Endodermal cell (in vitro differentiated cells): Measurements from ENCODE around the gene CD99. TPM values are rescaled to one million over a fixed set of nuclear protein-coding genes. Genes with fewer than 3 reads are reported as not detected.

Experiments used
- DNase-seq: peaks from one replicate; pipeline ENCODE4 v3.0.0-alpha.2; 2017
- H3K27ac ChIP-seq: 2 replicates; pipeline ENCODE4 v1.5.1; 2013; ENCODE audit warnings: mild to moderate bottlenecking, low read depth, low read length, moderate library complexity
- H3K27me3 ChIP-seq: 2 replicates; pipeline ENCODE4 v1.6.1; 2013; ENCODE audit warnings: mild to moderate bottlenecking, low read length, moderate library complexity; ENCODE audit not compliant: insufficient read depth, control insufficient read depth, poor library complexity, severe bottlenecking
- H3K36me3 ChIP-seq: 2 replicates; pipeline ENCODE4 v1.7.0; 2013; ENCODE audit warnings: mild to moderate bottlenecking, low read length, moderate library complexity; ENCODE audit not compliant: control insufficient read depth, insufficient read depth
- H3K4me1 ChIP-seq: one replicate; pipeline ENCODE4 v1.7.0; 2013; ENCODE audit warnings: low read length; ENCODE audit not compliant: control insufficient read depth, insufficient read depth
- H3K4me3 ChIP-seq: 2 replicates; pipeline ENCODE4 v1.5.1; 2013; ENCODE audit warnings: mild to moderate bottlenecking, low read length, moderate library complexity
- H3K9ac ChIP-seq: 2 replicates; pipeline ENCODE4 v1.6.1; 2013; ENCODE audit warnings: mild to moderate bottlenecking, low read length, moderate library complexity; ENCODE audit not compliant: poor library complexity, severe bottlenecking; ENCODE audit errors: extremely low read depth
- H3K9me3 ChIP-seq: 2 replicates; pipeline ENCODE4 v1.6.1; 2013; ENCODE audit warnings: mild to moderate bottlenecking, low read length, moderate library complexity; ENCODE audit not compliant: control insufficient read depth
- H3K27ac Mint-ChIP-seq: 2 replicates; pipeline ENCODE4 v1.8.0; 2020; ENCODE audit warnings: mixed read lengths
- H3K27me3 Mint-ChIP-seq: 2 replicates; pipeline ENCODE4 v1.8.0; 2021; ENCODE audit warnings: mild to moderate bottlenecking, mixed read lengths; ENCODE audit not compliant: insufficient read depth
- H3K36me3 Mint-ChIP-seq: 2 replicates; pipeline ENCODE4 v1.8.0; 2020; ENCODE audit warnings: low read depth, mixed read lengths
- H3K4me1 Mint-ChIP-seq: 2 replicates; pipeline ENCODE4 v1.8.0; 2020; ENCODE audit warnings: mixed read lengths
- H3K4me3 Mint-ChIP-seq: 2 replicates; pipeline ENCODE4 v1.8.0; 2020; ENCODE audit warnings: mild to moderate bottlenecking, moderate library complexity, mixed read lengths
- H3K9me3 Mint-ChIP-seq: 2 replicates; pipeline ENCODE4 v1.8.0; 2020; ENCODE audit warnings: mild to moderate bottlenecking, mixed read lengths
- WGBS, 2 experiments: methylation state at CpG; one replicate each; pipeline versions ENCODE4 v1.1.5 to v1.1.7; 2013; ENCODE audit warnings: missing lambda C conversion rate in 2 of 2, mixed read lengths in 1 of 2; ENCODE audit not compliant: insufficient coverage in 1 of 2, insufficient read length in 1 of 2; 5-methylcytosine and 5-hydroxymethylcytosine counted together
- total RNA-seq, 2 donors: library from RNA; stranded (reverse); fragmentation: NEBNext Ultra II Directional in 1 of 2; extraction: Animal tissue kit (Norgen Biotek cat#: 25700) in 1 of 2; gene quantifications; 2 replicates in 1 of 2; 3 replicates in 1 of 2; pipeline ENCODE4 v1.2.1, GENCODE V29; 2021
- TF ChIP-seq, protein P1 (sequence below): fragments of 200-600 bp; sonication (generic); conservative IDR thresholded peaks from 2 replicates; pipeline ENCODE4 v1.5.0; 2021; ENCODE audit warnings: antibody characterized with exemption, mild to moderate bottlenecking

The CD99 gene
- total RNA-seq, 2 donors from 2014 or later, result 314 to 397 TPM

DNA sequence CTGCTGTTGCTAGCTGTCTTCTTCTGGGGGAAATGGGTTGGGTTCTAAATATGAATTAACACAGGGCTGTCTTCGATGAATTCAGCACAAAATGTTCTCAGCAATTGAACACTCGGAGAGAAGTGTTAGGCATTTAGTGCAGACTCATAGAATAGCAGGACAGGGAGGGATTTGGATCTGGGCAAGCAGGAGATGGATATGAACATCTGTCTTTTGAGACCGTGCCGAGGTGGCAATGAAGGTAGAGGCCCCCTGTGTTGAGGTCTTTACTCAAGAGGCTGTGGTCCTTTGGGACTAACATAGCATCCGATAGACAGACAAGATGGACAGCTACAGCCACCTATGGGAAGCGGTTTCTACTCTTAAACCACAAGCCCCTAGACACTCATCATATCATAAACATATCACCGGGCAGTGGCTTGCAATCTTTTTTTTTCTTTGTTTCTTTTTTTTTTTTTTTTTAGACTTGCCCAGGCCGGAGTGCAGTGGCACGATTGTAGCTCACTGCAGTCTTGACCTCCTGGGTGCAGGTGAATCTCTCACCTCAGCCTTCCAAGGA lies 6.7 kb downstream of the CD99 start:
- no peak overlapping the region for H3K4me3 Mint-ChIP-seq
- no peak for DNase-seq
- no peak overlapping the region for H3K27ac Mint-ChIP-seq
- Histone ChIP-seq H3K4me3 (no peak overlapping the region), H3K36me3 (peaks cover 32% of the 10 kb centered on the region), H3K9me3 (no peaks in the 10 kb centered on the region), H3K27ac (no peak overlapping the region), H3K27me3 (peaks cover 15% of the 10 kb centered on the region), H3K9ac (no peak overlapping the region), H3K4me1 (no peaks in the 10 kb centered on the region)
- H3K36me3 Mint-ChIP-seq, result peaks cover 63% of the 10 kb centered on the region
- TF ChIP-seq, protein P1, sequence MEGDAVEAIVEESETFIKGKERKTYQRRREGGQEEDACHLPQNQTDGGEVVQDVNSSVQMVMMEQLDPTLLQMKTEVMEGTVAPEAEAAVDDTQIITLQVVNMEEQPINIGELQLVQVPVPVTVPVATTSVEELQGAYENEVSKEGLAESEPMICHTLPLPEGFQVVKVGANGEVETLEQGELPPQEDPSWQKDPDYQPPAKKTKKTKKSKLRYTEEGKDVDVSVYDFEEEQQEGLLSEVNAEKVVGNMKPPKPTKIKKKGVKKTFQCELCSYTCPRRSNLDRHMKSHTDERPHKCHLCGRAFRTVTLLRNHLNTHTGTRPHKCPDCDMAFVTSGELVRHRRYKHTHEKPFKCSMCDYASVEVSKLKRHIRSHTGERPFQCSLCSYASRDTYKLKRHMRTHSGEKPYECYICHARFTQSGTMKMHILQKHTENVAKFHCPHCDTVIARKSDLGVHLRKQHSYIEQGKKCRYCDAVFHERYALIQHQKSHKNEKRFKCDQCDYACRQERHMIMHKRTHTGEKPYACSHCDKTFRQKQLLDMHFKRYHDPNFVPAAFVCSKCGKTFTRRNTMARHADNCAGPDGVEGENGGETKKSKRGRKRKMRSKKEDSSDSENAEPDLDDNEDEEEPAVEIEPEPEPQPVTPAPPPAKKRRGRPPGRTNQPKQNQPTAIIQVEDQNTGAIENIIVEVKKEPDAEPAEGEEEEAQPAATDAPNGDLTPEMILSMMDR, result no peak
- H3K9me3 Mint-ChIP-seq, result no peaks in the 10 kb centered on the region
- peaks cover 24% of the 10 kb centered on the region for H3K4me1 Mint-ChIP-seq
- 94 to 96% methylated on average over 5 to 9 of the region's 9 CpGs for WGBS, 2 experiments
- peaks cover 17% of the 10 kb centered on the region for H3K27me3 Mint-ChIP-seq

DNA sequence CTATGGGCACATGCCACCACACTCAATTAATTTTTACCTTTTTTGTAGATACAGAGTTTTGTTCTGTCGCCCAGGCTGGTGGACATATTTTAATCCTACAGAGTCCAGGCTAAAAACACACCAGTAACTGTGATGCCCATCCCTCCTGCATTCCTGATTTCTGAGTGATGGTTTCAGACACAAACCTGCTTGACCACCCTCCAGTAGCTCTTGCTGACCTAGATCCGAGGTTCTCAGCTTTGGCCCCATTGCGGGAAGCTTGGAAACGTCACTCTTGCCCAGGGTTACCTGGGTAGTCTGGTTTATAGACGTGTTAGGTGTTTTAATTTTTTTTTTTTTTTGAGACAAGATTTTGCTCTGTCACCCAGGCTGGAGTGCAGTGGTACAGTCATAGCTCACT lies 7.5 kb downstream of the CD99 start:
- Histone ChIP-seq H3K9ac (no peak overlapping the region), H3K27ac (no peak overlapping the region), H3K27me3 (peaks cover 7% of the 10 kb centered on the region), H3K4me3 (no peak overlapping the region), H3K36me3 (peaks cover 32% of the 10 kb centered on the region), H3K9me3 (no peaks in the 10 kb centered on the region), H3K4me1 (no peaks in the 10 kb centered on the region)
- Mint-ChIP-seq H3K4me1 (peaks cover 25% of the 10 kb centered on the region), H3K36me3 (peaks cover 65% of the 10 kb centered on the region), H3K27me3 (peaks cover 10% of the 10 kb centered on the region), H3K4me3 (no peak overlapping the region), H3K27ac (no peak overlapping the region), H3K9me3 (no peaks in the 10 kb centered on the region)
- WGBS, 2 experiments, result 90 to 98% methylated on average over 2 to 5 of the region's 5 CpGs
- TF ChIP-seq, protein P1, result no peak
- no peak for DNase-seq

DNA sequence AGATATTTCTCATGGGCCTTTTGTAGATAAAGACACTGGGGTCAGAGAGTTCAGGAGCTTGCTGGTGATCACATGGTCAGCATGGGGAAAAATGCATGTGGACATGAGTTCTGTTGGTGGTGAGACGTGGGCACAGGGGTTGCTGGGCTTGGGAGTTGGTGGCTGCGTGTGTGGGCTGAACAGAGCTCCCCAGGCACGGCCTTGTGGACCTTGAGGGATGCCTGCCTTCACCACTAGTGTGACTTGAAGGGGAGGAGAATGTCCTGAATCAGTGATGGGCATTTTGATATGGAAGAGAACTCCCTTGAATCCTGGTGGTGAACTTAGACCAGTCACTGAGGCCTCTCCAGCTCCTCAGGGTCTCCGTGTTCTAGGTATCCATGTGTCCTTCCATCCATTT lies 8.9 kb downstream of the CD99 start:
- Histone ChIP-seq H3K27ac (no peak overlapping the region), H3K36me3 (peaks cover 38% of the 10 kb centered on the region)
- H3K4me3 Mint-ChIP-seq, result no peak overlapping the region

More for the DNA sequence above, 8.9 kb downstream of the CD99 start:
- Mint-ChIP-seq H3K36me3 (peaks cover 59% of the 10 kb centered on the region), H3K9me3 (no peaks in the 10 kb centered on the region), H3K27me3 (peaks cover 2% of the 10 kb centered on the region), H3K27ac (no peak overlapping the region), H3K4me1 (peaks cover 16% of the 10 kb centered on the region)
- Histone ChIP-seq H3K4me3 (no peak overlapping the region), H3K9me3 (no peaks in the 10 kb centered on the region), H3K27me3 (no peaks in the 10 kb centered on the region), H3K9ac (no peak overlapping the region), H3K4me1 (no peaks in the 10 kb centered on the region)
- 95 to 98% methylated on average over 4 of the region's 4 CpGs for WGBS, 2 experiments
- no peak for DNase-seq
- TF ChIP-seq, protein P1, result no peak
